SH-SY5Y (cell line): Measurements from ENCODE around the gene DPY19L3.

ENCODE experiments used
- GATA2 ChIP-seq: IDR thresholded peaks from 2 replicates; pipeline ENCODE4 v1.6.1; 2011; ENCODE audit warnings: mild to moderate bottlenecking, low read depth, low read length
- GATA3 ChIP-seq: IDR thresholded peaks from 2 replicates; pipeline ENCODE4 v1.6.1; 2011; ENCODE audit warnings: low read depth, mild to moderate bottlenecking, low read length, moderate library complexity

GRCh38 chr19:32368787-32369186 is 36.8 kb upstream of the DPY19L3 start:
- TF ChIP-seq GATA2 (no peak), GATA3 (no peak)
